ENCODE measurements around the gene GABRR1.
"Not testable (repeated sequence)": the region's sequence is repeated elsewhere in the genome, so short reads cannot be mapped to it uniquely, and the experiment has no call there.

Gene GABRR1

DNA sequence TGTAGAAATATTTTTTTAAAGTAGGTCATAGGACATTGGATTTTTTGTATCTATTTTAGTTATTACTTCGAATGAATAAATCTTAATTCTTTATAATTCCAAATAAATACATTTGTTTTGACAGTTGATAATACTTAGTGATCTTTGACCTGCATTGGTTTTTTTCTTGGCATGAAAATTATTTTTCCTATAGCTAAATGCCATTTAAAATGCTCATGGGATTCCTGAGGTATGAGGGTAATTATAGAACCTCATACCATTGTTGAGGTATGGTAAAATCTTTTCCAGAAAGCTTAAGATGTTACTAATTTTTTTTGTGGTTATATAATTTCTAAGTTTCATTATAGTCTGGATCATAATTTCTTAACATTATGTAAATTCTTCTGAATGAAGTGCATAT lies 63.0 kb downstream of the GABRR1 start:
- DNase-seq (ENCODE audit: low spot score), result no peak

DNA sequence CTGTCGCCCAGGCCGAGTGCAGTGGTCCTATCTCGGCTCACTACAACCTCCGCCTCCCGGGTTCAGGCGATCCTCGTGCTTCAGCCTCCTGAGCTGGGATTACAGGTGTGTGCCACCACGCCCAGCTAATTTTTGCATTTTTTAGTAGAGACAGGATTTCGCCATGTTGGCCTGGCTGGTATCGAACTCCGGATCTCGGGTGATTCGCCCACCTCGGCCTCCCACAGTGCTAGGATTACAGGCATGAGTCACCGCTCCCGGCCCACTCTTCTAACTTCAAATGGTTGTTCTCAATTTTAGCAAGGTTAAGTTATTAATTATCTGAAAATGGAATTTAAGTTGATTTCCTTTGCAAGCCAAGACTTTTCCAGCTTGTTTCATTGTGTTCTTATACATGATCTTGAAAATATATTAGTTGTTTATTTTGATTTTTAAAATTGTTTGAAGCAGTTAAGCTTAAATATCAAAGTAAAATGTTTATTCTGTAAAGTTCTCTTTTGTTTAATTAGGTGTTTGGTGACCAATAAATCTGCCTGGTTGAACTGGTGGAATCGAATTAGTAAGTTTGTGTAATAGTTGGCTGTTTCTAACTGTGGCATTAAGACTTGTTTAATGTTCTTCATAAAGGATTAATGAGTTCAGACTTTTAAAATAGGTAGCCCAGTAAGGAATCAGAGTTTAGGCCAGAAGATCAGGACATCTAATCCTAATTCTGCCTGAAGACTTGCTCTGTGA lies 69.0 kb downstream of the GABRR1 start:
- DNase-seq (ENCODE audit: low spot score), result peak; percentile 55

DNA sequence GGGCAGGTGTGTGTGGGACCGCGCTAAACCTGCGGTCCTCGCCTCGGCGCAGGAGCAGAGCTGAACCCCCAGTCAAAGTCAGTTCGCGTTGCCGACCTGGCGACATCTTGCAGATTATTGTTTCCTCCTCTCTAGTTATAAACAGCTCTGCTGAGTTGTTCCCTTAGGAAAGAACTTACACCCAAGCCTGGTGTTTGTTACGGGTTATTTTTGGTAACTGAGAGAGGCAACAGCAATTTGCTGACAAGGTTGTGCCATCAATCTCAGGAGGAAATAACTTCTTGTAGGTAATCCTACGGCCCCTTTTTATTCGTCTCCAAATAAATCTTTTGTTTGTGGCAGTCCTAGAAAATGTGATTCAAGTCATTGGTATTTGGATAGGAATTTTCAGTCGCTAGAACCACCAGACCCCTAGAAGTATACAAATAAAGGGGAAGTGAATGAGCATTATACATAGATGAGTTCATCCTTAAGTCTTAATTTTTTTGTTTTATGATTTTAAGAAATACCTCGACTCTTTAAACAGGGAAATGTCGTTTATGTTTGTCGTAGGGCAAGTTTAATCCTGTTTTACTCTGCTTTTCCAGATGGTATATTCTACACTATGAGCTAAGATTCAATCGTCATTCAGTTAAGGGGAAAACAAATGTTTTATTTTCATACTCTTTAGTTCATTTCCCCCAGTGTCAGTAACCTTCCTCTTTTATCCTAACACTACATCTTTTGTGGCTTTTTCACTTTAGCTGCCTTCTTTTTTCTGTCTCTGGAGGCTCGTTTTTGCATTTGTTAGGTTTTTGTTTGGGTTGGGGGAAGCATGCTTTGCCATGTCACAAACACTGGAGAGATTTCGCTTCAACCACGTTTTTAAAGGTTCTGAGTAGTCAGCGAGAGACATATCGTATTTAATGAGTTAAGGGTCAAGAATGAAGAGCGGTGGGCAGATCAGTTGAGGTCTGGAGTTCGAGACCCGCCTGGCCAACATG lies 70.1 kb downstream of the GABRR1 start:
- DNase-seq (ENCODE audit: low spot score), result peak; percentile 81

DNA sequence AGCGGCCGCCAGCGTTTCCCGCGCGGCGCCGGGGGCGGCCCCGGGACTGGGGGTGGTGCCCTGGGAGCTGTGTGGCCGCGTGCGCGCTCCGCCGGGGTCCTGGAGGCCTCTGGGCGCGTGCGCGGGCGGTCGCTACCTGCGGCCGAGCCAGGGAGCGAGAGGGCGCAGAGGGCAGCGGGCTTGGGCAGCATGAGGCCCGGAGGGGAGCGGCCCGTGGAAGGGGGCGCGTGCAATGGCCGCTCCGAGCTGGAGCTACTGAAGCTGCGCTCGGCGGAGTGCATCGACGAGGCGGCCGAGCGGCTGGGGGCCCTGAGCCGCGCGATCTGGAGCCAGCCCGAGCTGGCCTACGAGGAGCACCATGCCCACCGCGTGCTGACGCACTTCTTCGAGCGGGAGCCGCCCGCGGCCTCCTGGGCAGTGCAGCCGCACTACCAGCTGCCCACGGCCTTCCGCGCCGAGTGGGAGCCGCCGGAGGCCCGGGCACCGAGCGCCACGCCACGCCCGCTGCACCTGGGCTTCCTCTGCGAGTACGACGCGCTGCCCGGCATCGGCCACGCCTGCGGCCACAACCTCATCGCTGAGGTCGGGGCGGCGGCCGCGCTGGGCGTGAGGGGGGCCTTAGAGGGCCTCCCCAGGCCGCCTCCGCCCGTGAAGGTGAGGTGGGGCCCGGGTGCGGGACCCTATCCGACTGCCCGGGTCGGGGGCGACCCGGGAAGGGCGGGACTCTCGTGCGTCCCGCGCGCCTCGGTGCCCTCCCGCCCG lies 71.0 kb downstream of the GABRR1 start, which contains the start of gene PM20D2:
Gene PM20D2 (plus strand): TSS at position 100 of the 762 bp plus-strand sequence. CDS start 90 bp downstream, at position 190.
- peak; percentile 81 for DNase-seq (ENCODE audit: low spot score)

DNA sequence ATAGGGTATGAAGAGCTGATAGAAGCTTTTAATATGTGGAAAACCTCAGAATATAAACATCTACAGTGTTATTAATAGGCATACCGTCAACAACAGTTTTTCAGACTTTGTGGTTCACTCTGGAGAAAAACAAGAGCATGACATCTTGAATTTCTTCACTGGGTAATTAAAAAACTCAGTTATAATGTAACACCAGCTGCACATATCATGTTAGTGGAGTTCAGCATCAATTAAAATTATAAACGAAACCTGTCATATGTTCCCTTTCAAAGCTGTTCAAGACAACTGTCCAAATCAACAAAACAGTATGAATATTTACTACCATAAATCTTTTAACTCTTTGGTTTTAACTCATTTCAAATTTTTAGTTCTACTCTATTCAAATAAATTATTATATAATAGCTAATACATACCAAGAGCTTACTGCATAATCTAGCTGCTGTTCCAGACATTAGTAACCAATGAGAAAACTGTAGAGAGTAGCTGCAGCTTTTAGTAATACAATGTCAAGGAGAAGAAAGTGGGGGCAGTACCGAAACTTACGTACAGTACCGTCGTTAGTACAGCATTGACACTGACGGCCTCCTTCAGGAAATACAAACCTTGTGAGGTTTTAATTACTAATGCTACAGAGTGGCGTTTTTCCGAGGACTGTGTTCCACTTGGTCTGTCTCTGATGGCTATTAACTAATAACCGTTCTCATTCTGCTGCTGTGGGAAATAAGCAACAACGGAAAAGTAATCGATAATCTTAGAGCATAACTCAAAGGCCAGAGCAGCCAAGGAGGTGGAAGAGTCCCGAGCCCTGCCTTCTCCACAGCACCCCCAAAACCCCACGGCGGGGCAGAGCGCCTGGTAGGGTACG lies 71.8 kb downstream of the GABRR1 start:
- DNase-seq (ENCODE audit: low spot score), result peak; percentile 55

DNA sequence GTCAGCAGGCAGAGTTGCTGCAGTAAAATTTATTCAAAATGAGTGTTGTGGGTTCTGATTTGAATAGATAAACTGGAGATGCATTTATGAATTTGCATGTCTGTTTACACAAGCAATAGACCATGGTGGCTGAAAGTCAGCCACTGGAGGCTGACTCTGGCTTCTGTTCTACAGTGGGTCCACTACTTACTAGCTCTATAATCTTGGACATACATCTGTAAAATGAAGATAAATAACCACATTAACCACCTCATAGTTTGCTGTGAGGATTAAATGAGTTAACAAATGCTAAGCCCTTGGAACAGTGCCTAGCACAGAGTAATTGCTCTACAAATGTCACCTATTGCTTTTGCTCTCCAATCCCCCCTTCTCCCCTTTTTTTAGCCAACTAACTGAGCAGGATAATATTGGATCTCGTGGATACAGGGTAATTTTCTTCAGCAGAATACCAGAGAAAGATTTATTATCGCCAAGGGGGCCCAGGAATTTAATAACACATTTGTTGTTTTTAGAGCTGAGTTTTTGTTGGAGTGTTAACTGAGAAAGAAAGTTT lies 72.7 kb downstream of the GABRR1 start:
- DNase-seq (ENCODE audit: low spot score), result no peak

DNA sequence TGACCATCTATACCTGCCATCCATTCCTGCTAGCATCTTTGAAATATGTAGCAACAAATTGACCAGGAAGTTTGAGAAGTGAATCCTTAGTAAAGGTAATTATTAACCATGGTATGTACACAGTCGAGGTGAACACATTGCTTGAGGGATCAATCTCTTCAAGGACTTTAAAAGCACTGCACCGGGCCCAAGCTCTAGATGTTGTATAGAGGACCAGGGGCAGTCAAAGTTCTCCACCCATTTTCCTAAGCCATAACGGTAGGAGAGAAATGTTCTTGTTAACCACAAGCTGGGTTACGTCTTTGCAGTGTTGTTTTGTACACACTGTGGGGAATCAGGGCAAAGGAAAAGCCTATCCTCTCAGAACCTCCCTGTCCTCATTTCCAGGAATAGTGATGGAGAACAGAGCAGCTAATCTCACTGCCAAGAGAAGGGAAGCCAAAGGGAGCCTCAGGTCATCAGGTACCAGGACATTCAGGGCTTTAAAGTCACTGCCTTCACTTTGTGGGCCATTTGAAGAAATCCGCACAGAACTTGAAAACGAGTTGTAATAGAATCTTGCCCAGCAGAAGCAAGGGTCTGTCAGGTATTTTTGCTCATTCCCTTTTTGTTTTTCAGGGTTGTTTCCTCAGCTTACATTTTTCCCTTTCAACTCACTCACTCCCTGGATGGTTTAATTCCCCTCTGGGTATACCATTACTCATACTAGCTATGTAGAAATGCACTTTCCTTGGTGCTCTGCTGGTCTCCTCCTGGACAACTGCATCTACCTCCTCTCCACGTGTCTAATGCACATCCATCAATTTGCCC lies 76.6 kb downstream of the GABRR1 start:
- DNase-seq (ENCODE audit: low spot score), result peak; percentile 59

DNA sequence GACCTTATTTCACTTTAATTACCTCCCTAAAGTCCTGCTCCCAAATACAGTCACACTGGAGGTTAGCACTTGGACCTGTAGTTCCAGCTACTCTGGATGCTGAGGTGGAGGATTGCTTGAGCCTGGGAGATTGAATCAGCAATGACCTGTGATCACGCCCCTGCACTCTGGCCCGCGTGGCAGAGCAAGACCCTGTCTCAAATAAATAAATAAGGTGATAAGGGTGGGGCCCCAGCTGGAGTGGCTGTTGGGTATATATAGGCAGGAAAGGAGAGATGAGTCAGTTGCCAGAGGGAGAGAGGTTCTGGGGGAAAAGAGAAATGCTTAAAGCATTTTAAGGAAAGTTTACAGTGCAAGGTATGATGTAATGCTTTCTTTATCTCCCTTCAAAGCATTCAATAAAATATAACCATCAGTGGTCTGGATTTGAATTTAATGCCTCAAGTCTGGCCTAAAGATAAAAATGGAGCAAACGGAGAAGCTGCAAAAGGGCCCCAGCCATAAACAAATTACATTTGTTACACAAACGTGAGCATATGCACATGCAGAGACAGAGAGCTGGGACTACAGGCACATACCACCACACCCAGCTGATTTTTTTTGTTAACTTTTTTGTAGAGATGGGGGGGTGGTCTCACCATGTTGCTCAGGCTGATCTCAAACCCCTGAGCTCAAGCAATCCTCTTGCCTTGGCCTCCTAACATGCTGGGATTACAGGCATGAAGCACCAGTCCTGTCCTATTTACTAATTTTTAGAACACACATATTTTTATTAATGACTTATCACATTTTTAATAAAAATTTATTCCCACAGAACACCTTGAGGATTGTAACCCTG lies 77.4 kb downstream of the GABRR1 start:
- peak; percentile 25 for DNase-seq (ENCODE audit: low spot score)

DNA sequence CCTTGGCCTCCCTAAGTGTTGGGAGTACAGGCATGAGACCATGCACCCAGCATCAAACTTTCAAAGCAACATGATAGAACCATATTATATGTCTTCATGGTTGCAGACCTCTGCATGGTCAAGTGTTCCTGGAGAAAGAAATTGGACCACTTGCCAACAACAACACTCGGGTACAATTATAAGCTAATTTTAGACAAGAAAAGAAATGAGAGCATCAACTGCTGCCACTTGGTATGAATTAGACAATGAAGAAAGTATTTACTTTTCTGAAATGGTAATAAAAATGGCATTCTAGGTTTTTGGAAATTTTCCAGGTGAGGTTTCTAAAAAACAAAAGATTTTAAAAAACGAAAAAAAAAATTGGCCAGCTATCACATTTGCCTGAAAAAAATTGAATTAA lies 79.0 kb downstream of the GABRR1 start:
- DNase-seq (ENCODE audit: low spot score), result no peak

DNA sequence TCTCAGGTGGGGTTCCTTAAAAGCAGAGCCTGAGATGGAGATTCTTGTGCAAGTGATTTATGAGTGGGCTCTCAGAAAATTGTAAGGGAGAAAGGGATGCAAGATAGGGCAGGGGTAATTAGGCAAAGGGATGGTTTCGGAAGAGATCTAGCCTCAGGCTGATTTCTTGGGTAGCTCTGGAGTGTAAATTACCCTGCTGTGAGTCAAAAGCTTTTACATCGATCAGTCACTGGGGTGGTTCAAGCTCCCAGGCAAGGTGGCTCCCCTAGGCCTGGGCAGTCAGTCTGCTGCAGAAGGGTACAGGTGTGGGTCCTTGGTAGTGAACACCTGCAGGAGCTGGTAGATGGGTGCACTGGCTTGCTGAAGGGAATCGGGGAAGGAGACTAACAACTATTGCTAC lies 82.4 kb downstream of the GABRR1 start:
- no peak for DNase-seq (ENCODE audit: low spot score)

DNA sequence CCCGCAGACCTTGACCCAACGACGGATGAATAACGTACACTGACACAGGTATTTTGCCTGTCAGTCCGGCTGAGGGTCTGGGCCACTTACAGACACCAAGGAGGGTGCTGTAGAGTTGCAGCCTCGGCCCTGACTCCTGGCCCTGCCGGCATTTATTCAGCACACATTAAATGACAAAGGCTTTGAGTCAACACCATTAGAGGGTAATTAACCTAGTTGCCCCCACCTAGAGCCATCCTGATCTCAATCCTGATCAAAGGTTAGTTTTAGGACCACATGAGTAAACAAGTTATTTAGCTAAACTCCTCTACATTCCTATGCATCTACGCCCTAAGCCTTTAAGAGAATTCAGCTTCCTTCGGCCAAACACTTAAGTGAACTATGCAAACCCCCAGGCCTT lies 83.2 kb downstream of the GABRR1 start:
- no peak for DNase-seq (ENCODE audit: low spot score)

DNA sequence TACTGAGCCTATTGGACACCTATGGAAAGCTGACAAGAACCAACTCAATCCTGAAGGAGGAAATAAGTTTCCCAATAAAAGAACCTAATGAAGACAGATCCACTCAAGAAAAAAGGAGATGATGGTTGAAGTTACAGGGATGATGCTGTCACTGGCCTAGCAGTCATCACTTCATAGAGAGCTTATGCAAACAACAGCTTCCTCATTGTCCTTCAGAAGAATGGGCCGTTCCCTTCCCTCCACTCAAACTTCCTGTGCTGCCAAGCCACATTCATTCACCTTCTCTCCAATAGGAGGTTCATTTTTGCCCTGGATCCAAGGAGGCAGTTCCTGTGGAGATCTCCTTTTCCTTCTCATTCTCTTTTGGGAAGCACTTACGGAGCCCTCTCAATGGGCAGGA lies 85.1 kb downstream of the GABRR1 start:
- no peak for DNase-seq (ENCODE audit: low spot score)

DNA sequence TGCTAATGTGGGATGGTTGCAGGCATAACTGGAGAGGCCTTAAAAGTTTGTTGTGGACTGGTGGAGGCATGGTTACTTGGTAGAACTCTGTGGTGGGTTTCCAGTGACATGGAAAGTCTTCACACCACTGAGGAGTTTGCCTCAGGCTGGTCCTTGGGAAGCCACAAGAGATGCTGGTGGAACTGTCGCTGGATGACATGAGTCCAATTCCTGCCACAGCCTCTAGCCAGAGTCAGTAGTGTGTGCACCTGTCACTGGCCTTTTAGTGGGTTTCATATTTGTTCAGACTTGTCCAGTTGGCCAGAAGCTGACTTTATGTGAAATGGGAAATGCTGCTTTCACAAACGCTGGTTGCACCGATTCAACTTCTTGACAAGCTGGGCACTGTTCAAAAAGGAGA lies 85.6 kb downstream of the GABRR1 start:
- DNase-seq (ENCODE audit: low spot score), result no peak

DNA sequence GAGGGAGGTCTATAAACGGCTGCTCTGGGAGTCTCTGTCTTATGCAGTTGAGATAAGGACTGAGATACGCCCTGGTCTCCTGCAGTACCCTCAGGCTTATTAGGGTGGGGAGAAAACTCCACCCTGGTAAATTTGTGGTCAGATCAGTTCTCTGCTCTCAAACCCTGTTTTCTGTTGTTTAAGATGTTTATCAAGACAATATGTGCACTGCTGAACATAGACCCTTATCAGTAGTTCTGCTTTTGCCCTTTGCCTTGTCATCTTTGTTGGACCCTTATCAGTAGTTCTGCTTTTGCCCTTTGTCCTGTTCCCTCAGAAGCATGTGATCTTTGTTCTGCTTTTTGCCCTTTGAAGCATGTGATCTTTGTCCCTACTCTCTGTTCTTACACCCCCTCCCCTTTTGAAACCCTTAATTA lies 88.9 kb downstream of the GABRR1 start:
- DNase-seq (ENCODE audit: low spot score), result not testable (repeated sequence)

Data from kidney tubule cell (primary cell).